Measurements from ENCODE around the gene KRTCAP2.
A peak's percentile ranks its signal among the peaks of the same experiment; 100 is the strongest.
"Not testable (repeated sequence)": the region's sequence is repeated elsewhere in the genome, so short reads cannot be mapped to it uniquely, and the experiment has no call there.

Gene KRTCAP2

DNA sequence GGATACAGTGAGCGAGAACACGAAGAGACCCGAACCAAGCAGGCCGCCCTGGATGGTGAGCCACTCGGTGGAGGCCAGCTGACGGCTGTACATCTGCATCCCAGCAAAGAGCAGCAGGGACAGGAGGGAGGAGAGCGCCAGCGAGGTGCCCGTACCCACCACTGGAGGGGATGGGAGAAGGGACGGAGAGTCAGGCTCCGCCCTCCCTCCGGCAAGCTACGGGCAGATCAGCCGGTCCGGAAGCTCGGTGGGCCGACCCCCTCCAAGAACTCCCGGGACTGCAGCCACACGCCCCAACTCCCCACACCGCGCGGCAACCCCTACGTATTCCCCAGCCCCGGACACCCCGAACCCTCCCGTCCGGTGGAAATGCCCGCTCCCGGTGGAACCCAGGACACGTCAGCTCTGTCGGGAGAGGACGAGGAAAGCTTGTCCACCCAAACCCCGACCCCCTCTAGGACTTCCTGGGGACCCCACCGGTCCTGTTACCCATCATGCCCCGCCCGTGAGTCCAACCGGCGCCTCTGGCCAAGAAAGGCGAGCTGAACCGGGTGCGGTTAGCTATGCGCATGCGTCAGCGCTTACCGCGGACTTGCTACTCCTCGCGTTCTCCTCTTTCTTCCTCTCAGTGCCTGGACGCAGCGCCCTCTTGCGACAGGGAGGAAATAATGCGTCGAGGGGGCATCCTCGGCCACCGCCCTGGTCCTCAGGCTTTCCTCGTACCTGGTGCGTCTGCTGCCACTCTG is at the start of gene KRTCAP2:
KRTCAP2 (minus strand) TSS at position 573 of the 746 bp plus-strand sequence; CDS start at position 493, 80 bp downstream.
- peak; percentile 89 for DNase-seq (ENCODE audit: low read depth in 1 of 2, low spot score in 1 of 2)

DNA sequence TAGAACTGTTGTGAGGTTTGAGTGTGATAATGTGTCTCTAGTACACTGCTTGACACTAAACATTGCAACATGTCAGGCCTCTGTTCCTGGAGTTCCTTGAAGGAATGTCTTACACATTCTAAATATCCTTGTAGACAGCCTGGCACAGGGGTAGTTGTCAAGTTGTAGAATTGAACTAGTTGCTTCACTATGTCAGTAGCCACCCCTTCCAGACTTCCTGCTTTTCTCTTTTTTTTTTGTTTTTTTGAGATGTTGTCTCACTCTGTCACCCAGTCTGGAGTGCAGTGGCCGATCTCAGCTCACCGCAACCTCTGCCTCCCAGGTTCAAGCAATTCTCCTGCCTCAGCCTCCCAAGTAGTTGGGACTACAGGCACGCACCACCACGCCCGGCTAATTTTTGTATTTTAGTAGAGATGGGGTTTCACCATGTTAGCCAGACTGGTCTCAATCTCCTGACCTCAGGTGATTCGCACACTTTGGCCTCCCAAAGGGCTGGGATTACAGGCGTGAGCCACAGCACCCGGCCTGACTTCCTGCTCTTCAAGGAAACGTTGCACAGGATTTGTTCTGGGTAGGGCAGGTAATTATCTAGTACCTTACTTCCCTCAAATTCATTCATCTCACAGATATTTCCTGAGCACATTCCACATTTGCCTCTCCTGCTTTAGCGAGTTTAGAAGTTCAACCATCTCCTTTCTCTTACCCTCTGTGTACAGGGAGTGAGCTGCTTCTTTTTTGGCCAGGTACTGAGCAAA is 47.3 kb upstream of the KRTCAP2 start:
- not testable (repeated sequence) for DNase-seq (ENCODE audit: low read depth in 1 of 2, low spot score in 1 of 2)

DNA sequence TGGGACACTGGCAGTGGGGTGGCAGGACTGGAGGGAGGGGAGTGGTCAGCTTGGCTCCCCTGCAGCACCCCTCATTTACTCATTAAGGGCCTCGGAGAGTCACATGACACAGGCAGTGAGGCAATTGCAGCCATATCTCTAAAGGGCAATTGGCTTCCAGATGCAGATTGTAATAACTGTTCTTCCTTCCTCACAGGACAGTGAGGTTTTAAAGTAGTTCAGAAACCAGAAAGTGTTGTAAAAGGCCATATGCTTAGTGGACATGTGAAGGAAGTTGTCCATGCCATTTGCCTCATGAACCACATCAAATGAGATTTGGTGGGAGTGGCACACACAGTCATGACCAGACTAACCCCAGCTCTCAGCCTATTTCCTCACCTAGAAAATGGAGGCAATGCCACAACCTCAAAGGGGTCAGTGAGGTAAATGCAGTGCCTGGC is 46.5 kb upstream of the KRTCAP2 start:
- no peak for DNase-seq (ENCODE audit: low read depth in 1 of 2, low spot score in 1 of 2)

- DNase-seq (ENCODE audit: low read depth in 1 of 2, low spot score in 1 of 2): no peak
Measured at GRCh38 chr1:155218854-155219591, 45.9 kb upstream of the KRTCAP2 start.

- DNase-seq (ENCODE audit: low read depth in 1 of 2, low spot score in 1 of 2): not testable (repeated sequence)
Measured at GRCh38 chr1:155214702-155215101, 41.6 kb upstream of the KRTCAP2 start.

- not testable (repeated sequence) for DNase-seq (ENCODE audit: low read depth in 1 of 2, low spot score in 1 of 2)
Measured at GRCh38 chr1:155212051-155212440, 38.9 kb upstream of the KRTCAP2 start.

DNA sequence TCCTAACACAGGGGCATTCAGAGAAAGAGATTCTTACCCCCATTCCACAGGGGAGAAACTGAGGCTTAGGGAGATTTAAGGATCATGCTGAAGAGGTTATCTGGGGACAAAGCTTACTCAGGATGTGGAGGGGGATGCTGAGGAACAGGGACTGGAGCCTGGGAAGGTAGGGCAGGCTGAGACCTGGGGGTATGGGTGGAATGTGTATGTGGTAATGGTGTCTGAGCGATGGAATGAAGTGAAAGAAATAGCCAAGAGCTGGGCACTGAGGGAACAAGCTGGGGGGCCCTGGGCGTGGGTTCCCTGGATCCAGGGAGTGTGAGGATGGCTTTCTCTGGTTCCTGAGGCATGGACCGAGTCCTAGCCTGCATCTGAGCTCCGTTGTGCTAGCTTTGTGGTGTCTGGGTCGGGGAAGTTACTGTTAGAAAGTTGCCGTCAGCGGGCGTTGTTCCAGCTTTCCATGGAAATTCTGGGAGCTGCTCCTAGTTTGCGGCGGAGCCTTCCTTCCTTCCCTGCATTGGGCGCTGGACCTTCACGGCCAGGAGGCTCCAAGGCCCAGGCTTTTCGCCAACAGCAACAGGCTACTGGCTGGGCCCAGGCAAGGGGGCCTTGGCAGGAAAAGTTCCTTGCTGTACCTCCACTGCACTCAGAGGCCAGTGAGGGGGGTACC is 38.4 kb upstream of the KRTCAP2 start:
- DNase-seq (ENCODE audit: low read depth in 1 of 2, low spot score in 1 of 2): not testable (repeated sequence)

- DNase-seq (ENCODE audit: low read depth in 1 of 2, low spot score in 1 of 2): no peak
Measured at GRCh38 chr1:155210314-155211104, 37.4 kb upstream of the KRTCAP2 start.

DNA sequence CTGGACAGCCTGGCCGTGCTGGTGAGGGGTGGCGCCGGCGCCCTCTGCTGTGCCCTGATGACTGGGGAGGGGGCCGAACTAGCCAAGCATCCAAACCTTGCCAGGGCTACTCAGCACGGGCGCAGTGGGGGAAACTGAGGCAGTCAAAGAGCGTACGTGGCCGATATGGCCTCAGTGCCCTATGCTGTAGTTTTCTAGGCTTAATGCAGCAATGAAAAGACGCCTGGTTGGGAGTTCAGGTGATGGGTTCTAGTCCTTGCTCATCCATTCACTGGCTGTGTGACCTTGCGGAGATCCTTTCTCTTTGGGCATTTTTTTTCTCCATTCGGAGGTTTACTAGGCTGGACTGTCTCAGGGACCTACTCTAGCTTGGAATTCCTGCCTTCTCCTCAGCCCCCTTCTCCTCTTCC is 36.2 kb upstream of the KRTCAP2 start:
- DNase-seq (ENCODE audit: low read depth in 1 of 2, low spot score in 1 of 2): no peak

DNA sequence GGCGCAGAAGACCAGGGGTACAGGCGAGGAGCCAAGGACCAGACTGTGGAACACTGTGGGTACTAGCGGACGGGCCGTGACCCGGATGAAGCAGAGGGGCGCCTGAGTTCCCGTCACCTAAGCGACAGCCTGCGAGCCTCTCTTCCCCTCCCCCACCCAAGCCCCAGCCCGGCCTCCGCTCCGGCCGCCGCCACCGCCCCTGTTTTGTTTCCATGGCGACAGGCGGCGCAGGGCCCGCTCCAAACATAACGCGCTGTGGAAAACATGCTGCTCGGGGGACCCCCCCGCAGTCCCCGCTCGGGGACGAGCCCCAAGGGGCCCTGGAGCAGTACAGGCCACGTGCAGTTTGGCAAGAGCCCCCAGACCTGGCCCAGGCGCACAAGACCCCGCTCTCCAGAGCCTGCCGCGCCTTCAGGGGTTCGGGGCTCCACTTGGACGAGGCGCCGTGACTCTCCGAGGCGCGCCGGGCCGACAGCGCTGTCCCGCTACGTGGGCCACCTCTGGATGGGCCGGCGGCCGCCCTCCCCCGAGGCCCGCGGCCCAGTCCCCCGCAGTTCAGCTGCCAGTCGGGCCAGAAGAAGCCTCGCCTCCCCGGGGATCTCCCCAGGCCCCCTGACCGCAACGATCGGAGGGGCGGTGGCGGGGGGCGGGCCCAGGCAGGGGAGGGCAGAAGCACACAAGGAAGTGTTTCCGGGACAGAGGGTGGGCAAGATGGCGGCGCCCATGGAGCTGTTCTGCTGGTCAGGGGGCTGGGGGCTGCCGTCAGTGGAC is 35.6 kb upstream of the KRTCAP2 start, which contains the start of gene MTX1:
MTX1 (plus strand) TSS at position 155 of the 771 bp plus-strand sequence; CDS start at position 265, 110 bp downstream.
- peak; percentile 77 to 81 for DNase-seq (ENCODE audit: low read depth in 1 of 2, low spot score in 1 of 2)

- DNase-seq (ENCODE audit: low read depth in 1 of 2, low spot score in 1 of 2): no peak
Measured at GRCh38 chr1:155207806-155208540, 34.9 kb upstream of the KRTCAP2 start, which contains the start of gene THBS3. Gene THBS3, minus strand, starts transcription at chr1:155207897. Its CDS starts 21 bp downstream, at chr1:155207876.

DNA sequence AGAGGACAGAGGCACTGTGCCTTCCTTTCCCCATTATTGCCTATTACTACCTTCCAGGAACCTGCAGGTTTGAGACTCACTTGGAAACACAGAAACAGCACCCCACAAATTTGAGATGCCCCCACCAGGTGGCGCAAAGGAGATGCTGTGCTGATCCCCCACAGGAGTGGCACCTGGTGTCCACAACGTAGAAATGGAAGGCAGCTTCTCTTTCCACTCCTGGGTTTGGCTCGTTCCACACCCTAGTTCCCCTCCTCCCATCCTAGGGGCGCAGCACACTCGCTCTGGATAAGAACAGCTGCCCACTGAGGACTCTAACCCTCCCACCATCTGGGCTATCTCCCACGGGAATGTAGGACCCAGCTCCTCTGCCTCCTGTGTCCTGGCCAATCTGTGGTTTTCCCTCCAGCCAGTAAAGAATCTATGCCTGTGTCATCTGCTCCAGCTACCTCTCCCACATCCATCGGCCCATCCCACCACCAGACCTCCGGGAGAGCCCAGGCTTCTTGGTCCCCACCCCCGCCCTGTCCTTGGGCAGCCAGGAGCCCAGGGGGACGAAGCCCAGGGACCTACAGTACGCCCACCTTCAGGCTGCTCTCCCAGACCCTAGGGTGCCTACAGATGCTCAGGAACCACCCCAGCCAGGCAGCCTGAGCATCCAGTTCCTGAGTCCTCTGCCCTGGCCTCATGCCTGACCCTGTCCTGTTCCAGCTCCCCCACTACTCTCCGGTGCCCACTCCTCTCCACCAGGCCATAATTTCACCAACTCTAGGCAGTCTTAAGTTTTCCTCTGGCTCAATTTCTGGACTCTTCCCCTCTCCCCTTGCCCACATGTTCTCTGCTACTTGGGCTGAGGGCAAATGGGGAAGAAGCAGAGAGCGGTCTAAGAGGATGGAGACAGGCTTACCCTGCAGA is 34.0 kb upstream of the KRTCAP2 start:
- peak; percentile 84 to 88 for DNase-seq (ENCODE audit: low read depth in 1 of 2, low spot score in 1 of 2)

GRCh38 chr1:155205969-155206593 is 33.0 kb upstream of the KRTCAP2 start:
- DNase-seq (ENCODE audit: low read depth in 1 of 2, low spot score in 1 of 2): no peak

DNA sequence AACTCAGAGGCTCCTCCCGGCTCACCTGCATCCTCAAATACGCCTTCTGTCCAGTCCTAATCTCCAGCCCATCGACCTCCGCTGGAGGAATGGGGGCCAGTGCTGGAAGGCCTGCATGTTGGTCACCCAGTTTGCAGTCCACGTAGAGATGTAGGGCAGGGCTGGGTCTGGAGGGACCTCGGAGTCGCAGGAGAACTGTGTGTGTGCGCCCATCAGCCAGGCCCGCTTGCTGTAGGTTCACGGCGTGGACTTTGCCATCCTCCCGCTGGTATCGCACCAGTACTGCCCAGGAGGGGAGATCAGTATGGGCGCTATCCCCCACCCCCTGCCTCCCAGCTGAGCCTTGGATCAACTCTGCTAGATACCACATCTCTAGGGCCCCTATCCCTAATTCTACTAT is 31.9 kb upstream of the KRTCAP2 start:
- no peak for DNase-seq (ENCODE audit: low read depth in 1 of 2, low spot score in 1 of 2)

DNA sequence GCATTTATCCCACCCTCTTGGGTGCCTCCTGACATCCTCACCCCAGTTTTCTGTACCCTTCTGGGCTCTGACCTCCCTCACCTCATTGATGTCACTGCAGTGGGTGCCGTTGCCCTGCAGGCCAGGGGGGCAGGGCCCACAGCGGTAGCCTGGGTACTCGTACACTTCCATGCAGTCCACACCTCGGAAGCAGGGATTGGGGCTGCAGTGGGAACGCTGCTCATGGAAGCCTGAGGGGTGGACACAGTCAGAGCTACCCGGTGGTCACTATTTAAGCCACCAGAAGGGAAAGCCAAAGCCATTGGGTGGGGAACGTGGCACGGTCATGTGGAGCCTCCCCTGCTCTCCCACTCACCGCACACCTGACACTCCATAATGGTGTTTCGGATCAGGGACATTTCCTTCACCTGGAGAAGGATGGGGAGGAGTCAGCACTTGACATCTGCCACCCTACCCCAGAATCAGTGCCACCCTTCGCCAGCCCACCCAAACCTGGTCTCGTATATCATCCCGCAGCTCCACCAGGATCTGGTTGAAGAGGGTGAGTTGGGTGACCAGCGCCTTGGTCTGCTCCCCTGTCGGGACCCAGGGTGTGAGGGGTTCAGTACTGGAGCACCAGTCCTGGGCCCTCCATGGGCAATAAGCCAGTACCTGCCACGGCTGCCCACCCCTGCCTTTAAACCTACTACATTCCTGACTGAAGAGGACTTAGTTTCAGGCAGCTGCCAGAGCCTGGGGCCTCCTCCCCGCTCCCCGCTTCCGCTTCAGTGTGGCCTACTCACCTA is 29.8 kb upstream of the KRTCAP2 start:
- no peak for DNase-seq (ENCODE audit: low read depth in 1 of 2, low spot score in 1 of 2)

GRCh38 chr1:155202198-155202597 is 29.1 kb upstream of the KRTCAP2 start:
- DNase-seq (ENCODE audit: low read depth in 1 of 2, low spot score in 1 of 2): no peak

All from stimulated activated CD4-positive, alpha-beta T cell treated with anti-CD3 and anti-CD28 coated beads, Interleukin-15, amount 100 ng/mL, for 1 hour (primary cell).